Gastrocnemius medialis (tissue), 4 donors: Measurements from ENCODE around the gene MAOB. TPM values are rescaled to one million over a fixed set of nuclear protein-coding genes. Genes with fewer than 3 reads are reported as not detected.
A peak's percentile ranks its signal among the peaks of the same experiment; 100 is the strongest.

Source experiments
- ATAC-seq, 2 donors: fragments of 150-250 bp; one replicate each; pipeline ENCODE4 v1.9.1; 2016
- DNase-seq, 2 donors: peaks; one replicate each; pipeline ENCODE4 v3.0.0-alpha.2; 2019
- H3K27ac ChIP-seq, 4 donors: fragments of 200-600 bp; sonication (generic); 1 replicate in 1 of 4; 2 replicates in 3 of 4; pipeline ENCODE4 v1.5.1; 2016 to 2018; ENCODE audit warnings: mild to moderate bottlenecking in 2 of 4, moderate library complexity in 1 of 4
- H3K27me3 ChIP-seq, 3 donors: fragments of 200-600 bp; sonication (generic) in 2 of 3; 1 replicate in 1 of 3; 2 replicates in 2 of 3; pipeline versions ENCODE4 v1.5.1 to v1.6.0; 2016 to 2019; ENCODE audit warnings: mild to moderate bottlenecking in 1 of 3, moderate library complexity in 1 of 3
- H3K36me3 ChIP-seq, 2 donors: fragments of 200-600 bp; sonication (generic) in 1 of 2; one replicate each; pipeline ENCODE4 v1.5.1; 2017 to 2018
- H3K4me1 ChIP-seq, 2 donors: fragments of 200-600 bp; sonication (generic) in 1 of 2; one replicate each; pipeline ENCODE4 v1.5.1; 2016 to 2017; ENCODE audit warnings: mild to moderate bottlenecking in 2 of 2
- H3K4me3 ChIP-seq, 4 donors: fragments of 200-600 bp; sonication (generic) in 3 of 4; 1 replicate in 1 of 4; 2 replicates in 3 of 4; pipeline ENCODE4 v1.5.1; 2016 to 2019; ENCODE audit warnings: mild to moderate bottlenecking in 2 of 4
- H3K9me3 ChIP-seq, 3 donors: fragments of 200-600 bp; sonication (generic) in 2 of 3; 1 replicate in 1 of 3; 2 replicates in 2 of 3; pipeline ENCODE4 v1.5.1; 2016 to 2019
- POLR2A ChIP-seq, 2 donors: fragments of 450-650 bp; IDR thresholded peaks; one replicate each; pipeline ENCODE4 v1.6.1; 2017; ENCODE audit warnings: antibody characterized with exemption in 2 of 2, mild to moderate bottlenecking in 2 of 2, moderate library complexity in 2 of 2
- in situ Hi-C, 4 donors: fragments of 200-750 bp; cut with MboI; loops; one replicate each; pipeline versions ENCODE4 v1.15.0 to v1.8.0; 2017; ENCODE audit warnings: low sequenced_read_pairs in 4 of 4
- intact Hi-C: fragments of 100-400 bp; cut with DNase I; formaldehyde crosslinking; loops from one replicate; pipeline ENCODE4 v1.15.1; 2023; ENCODE audit warnings: low total_unique reads
- total RNA-seq, 4 donors: library from RNA; depleted of rRNA; stranded (reverse); fragments of >200 nt; gene quantifications; one replicate each; pipeline versions ENCODE4 v1.1.0 to v1.2.3, GENCODE V29; 2016
- TF ChIP-seq, protein P1 (sequence below), 5 experiments: fragments of 450-650 bp in 3 of 5; fragments of 200-600 bp in 2 of 5; sonication (generic) in 2 of 5; IDR thresholded peaks in 4 of 5; conservative IDR thresholded peaks in 1 of 5; 1 replicate in 4 of 5; 2 replicates in 1 of 5; pipeline ENCODE4 v1.5.1; 2016 to 2019; ENCODE audit warnings: antibody characterized with exemption in 5 of 5, mild to moderate bottlenecking in 3 of 5, moderate library complexity in 3 of 5

The MAOB gene
- total RNA-seq, 4 donors from 2014 or later = 7.8 to 34.5 (median 29.3) TPM

DNA sequence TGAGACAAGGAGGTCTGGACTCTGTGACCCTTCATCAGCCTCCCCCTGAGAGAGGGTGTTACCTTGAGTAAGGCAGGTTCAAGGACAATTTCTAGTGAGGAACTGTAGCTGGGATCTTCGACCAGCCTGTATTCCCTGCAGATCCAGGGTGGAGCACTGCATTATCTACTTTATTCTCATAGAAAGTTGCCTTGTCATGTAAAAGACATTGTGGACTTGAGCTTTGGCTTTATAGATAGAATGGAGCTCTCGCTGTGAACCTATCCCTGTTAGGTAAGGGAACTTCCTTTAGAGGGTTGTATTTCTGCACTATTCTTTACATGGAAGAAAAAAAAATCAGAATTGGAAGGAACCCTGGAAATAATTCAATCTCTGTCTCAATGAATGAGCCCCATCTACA lies 134.8 kb downstream of the MAOB start:
- H3K27ac ChIP-seq = peak overlapping the region in 1 of 4 donors; percentile 34
- peaks cover 0 to 4% of the 10 kb centered on the region in 2 donors for H3K4me1 ChIP-seq
- in situ Hi-C loops (loop anchor here in 2 of 4 donors (5.0 to 10.0 kb wide), 2 partner anchors 83 to 185 kb away; no protein-coding TSS in a partner anchor), intact Hi-C loops (no loop called here)
- H3K36me3 ChIP-seq = peaks cover 0 to 6% of the 10 kb centered on the region in 2 donors
- no peak for DNase-seq
- H3K9me3 ChIP-seq = no peaks in the 10 kb centered on the region
- ATAC-seq = no peak
- no peak overlapping the region for H3K4me3 ChIP-seq
- no peak for TF ChIP-seq POLR2A (IDR thresholded peaks at IDR 0.05)
- TF ChIP-seq, protein P1, sequence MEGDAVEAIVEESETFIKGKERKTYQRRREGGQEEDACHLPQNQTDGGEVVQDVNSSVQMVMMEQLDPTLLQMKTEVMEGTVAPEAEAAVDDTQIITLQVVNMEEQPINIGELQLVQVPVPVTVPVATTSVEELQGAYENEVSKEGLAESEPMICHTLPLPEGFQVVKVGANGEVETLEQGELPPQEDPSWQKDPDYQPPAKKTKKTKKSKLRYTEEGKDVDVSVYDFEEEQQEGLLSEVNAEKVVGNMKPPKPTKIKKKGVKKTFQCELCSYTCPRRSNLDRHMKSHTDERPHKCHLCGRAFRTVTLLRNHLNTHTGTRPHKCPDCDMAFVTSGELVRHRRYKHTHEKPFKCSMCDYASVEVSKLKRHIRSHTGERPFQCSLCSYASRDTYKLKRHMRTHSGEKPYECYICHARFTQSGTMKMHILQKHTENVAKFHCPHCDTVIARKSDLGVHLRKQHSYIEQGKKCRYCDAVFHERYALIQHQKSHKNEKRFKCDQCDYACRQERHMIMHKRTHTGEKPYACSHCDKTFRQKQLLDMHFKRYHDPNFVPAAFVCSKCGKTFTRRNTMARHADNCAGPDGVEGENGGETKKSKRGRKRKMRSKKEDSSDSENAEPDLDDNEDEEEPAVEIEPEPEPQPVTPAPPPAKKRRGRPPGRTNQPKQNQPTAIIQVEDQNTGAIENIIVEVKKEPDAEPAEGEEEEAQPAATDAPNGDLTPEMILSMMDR (IDR thresholded peaks at IDR 0.05 in 4 of 5, conservative IDR thresholded peaks at IDR 0.05 in 1 of 5) = no peak
- no peaks in the 10 kb centered on the region for H3K27me3 ChIP-seq

DNA sequence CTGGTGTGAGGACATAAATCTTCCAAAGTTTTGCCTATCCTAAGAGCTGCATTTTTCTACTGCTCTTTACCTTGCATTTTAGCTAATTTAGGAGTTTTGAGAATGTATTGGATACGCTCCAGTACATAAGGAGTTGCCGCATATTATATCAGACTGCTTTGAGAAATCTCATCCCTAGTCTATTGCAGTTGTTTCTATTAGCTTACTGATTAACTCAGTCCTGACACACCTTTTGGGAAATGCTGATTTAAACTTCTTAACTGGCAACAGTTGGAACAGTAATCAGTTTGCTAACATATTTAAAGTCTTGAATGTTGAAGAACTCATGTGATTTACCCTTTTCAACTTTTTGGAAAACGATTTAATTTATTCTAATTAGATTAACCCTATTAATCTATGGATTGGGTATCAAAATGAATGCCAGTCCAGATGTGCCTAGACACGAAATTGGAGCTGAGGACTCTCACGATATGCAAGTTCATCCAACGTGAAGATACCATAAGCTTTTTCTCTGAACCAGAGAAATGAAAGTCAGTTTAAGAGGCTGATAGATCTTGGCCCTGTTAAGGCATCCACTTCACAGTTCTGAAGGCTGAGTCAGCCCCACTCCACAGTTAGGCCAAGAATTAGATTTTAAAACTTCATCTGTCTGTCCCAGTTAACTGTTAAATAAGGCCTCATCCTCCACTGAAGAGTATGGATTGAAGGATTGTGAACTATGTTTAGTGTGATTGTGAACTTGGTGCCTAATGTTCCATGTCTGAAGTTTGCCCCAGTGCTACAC lies 136.1 kb downstream of the MAOB start:
- Histone ChIP-seq H3K9me3 (no peaks in the 10 kb centered on the region), H3K4me3 (no peak overlapping the region), H3K36me3 (peaks cover 0 to 6% of the 10 kb centered on the region in 2 donors), H3K4me1 (peaks cover 0 to 10% of the 10 kb centered on the region in 2 donors), H3K27me3 (no peaks in the 10 kb centered on the region), H3K27ac (peak overlapping the region in 1 of 4 donors; percentile 85)
- in situ Hi-C loops = loop anchor here in 2 of 4 donors (5.0 to 10.0 kb wide), 2 partner anchors 81 to 184 kb away; no protein-coding TSS in a partner anchor
- ATAC-seq (no peak), DNase-seq (no peak)
- TF ChIP-seq, protein P1 (IDR thresholded peaks at IDR 0.05 in 4 of 5, conservative IDR thresholded peaks at IDR 0.05 in 1 of 5) = no peak
- TF ChIP-seq POLR2A (IDR thresholded peaks at IDR 0.05) = no peak
- intact Hi-C loops = no loop called here

DNA sequence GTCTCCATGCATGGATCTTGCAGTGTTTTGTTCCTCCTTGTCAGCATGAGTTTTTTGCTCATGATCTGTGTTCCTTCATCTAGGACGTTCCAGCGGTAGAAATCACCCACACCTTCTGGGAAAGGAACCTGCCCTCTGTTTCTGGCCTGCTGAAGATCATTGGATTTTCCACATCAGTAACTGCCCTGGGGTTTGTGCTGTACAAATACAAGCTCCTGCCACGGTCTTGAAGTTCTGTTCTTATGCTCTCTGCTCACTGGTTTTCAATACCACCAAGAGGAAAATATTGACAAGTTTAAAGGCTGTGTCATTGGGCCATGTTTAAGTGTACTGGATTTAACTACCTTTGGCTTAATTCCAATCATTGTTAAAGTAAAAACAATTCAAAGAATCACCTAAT lies 138.0 kb downstream of the MAOB start:
- intact Hi-C loops = loop anchor here (5.0 kb wide), 2 partner anchors 37 to 87 kb away; partner anchors contain the start of gene MAOA
- Histone ChIP-seq H3K36me3 (peaks cover 0 to 6% of the 10 kb centered on the region in 2 donors), H3K4me1 (peaks cover 0 to 10% of the 10 kb centered on the region in 2 donors), H3K27me3 (no peaks in the 10 kb centered on the region), H3K9me3 (no peaks in the 10 kb centered on the region), H3K4me3 (no peak overlapping the region), H3K27ac (peak overlapping the region in 1 of 4 donors; percentile 85)
- in situ Hi-C loops = loop anchor here in 2 of 4 donors (10.0 kb wide), 1 partner anchor 79 kb away; no protein-coding TSS in a partner anchor
- no peak for TF ChIP-seq POLR2A (IDR thresholded peaks at IDR 0.05)
- TF ChIP-seq, protein P1 (IDR thresholded peaks at IDR 0.05 in 4 of 5, conservative IDR thresholded peaks at IDR 0.05 in 1 of 5) = no peak
- DNase-seq (no peak), ATAC-seq (no peak)

DNA sequence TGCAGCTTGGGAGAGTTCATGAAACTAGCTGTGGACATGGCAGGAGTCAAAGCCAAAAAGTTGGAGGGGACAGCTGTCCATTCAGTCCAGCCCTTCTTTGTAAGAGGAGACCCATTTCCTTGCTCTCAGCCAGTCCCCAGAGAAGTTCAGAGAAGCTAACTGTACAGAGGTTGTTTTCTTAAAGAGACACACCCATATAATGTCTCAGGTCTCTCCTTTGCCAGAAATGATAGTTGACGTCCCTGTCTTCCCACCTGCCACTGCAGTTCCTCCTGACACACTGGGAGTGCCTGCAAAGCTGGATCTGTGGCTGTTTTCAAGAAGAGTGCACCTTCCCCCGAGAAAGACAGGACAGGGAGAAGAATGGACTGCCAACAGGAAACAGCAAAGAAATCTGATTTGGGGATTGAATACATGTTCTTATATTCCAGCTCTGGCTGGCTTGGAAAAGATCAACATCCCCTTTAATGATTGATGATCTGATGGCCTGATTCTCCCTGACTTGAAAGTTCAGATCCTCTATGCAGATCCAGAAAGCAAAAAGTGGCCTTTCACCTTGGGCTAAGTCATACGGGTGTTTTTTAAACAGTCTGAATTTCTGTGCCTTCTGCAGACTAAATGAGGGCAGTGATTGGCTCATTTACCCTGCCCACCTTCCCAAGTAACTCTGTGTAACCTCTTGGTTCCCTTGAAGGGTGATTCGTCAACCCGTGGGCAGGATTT lies 139.0 kb downstream of the MAOB start:
- no peak overlapping the region for H3K4me3 ChIP-seq
- H3K36me3 ChIP-seq = peaks cover 0 to 6% of the 10 kb centered on the region in 2 donors
- intact Hi-C loops (loop anchor here (5.0 kb wide), 2 partner anchors 36 to 86 kb away; partner anchors contain the start of gene MAOA), in situ Hi-C loops (loop anchor here in 2 of 4 donors (10.0 kb wide), 1 partner anchor 78 kb away; no protein-coding TSS in a partner anchor)
- H3K27ac ChIP-seq = peak overlapping the region in 3 of 4 donors; percentile 57 to 85 (median 71)
- ATAC-seq = no peak
- no peak for TF ChIP-seq POLR2A (IDR thresholded peaks at IDR 0.05)
- TF ChIP-seq, protein P1 (IDR thresholded peaks at IDR 0.05 in 4 of 5, conservative IDR thresholded peaks at IDR 0.05 in 1 of 5) = no peak
- no peaks in the 10 kb centered on the region for H3K9me3 ChIP-seq
- H3K4me1 ChIP-seq = peaks cover 0 to 10% of the 10 kb centered on the region in 2 donors
- no peaks in the 10 kb centered on the region for H3K27me3 ChIP-seq
- no peak for DNase-seq
